ENCODE results near the gene SYT1. TPM values are rescaled to one million over a fixed set of nuclear protein-coding genes. Genes with fewer than 3 reads are reported as not detected.

SYT1 gene
- total and polyA plus RNA-seq, 11 donors, result 0.08 to 0.86 (median 0.16) TPM; not detected in 6

GRCh38 chr12:79453820-79454219 is 589.2 kb downstream of the SYT1 start:
- Histone ChIP-seq H3K9me3 (no peaks in the 10 kb centered on the region), H3K4me1 (peaks cover 0 to 4% (median 0%) of the 10 kb centered on the region in 12 donors), H3K27ac (no peak overlapping the region), H3K27me3 (no peaks in the 10 kb centered on the region), H3K4me3 (no peak overlapping the region), H3K36me3 (no peaks in the 10 kb centered on the region)
- intact Hi-C loops (cut with DNase I), result no loop called here
- DNase-seq, result no peak
- ATAC-seq, result no peak
- TF ChIP-seq CTCF (IDR thresholded peaks at IDR 0.05), result no peak
- TF ChIP-seq POLR2A (IDR thresholded peaks at IDR 0.05), result no peak
- 70 to 80% (median 76%) methylated on average over 3 of the region's 3 CpGs for WGBS, 4 donors

- Histone ChIP-seq H3K4me1 (peaks cover 0 to 4% (median 0%) of the 10 kb centered on the region in 12 donors), H3K9me3 (no peaks in the 10 kb centered on the region), H3K36me3 (no peaks in the 10 kb centered on the region), H3K4me3 (no peak overlapping the region), H3K27me3 (no peaks in the 10 kb centered on the region), H3K27ac (no peak overlapping the region)
- 69 to 73% (median 71%) methylated on average over 3 of the region's 3 CpGs for WGBS, 4 donors
- no peak for ATAC-seq
- no peak for DNase-seq
- no peak for TF ChIP-seq POLR2A (IDR thresholded peaks at IDR 0.05)
- TF ChIP-seq CTCF (IDR thresholded peaks at IDR 0.05), result no peak
- intact Hi-C loops (cut with DNase I), result no loop called here
These were observed 589.8 kb downstream of the SYT1 start for GRCh38 chr12:79454338-79454843.

- H3K4me3 ChIP-seq, result no peak overlapping the region
- intact Hi-C loops (cut with DNase I), result no loop called here
- 81 to 90% (median 88%) methylated on average over 2 of the region's 2 CpGs for WGBS, 4 donors
- H3K36me3 ChIP-seq, result no peaks in the 10 kb centered on the region
- TF ChIP-seq POLR2A (IDR thresholded peaks at IDR 0.05), result no peak
- TF ChIP-seq CTCF (IDR thresholded peaks at IDR 0.05), result no peak
- no peak overlapping the region for H3K27ac ChIP-seq
- H3K4me1 ChIP-seq, result peaks cover 0 to 4% (median 0%) of the 10 kb centered on the region in 12 donors
- DNase-seq (no peak), ATAC-seq (no peak)
- H3K27me3 ChIP-seq, result no peaks in the 10 kb centered on the region
- no peaks in the 10 kb centered on the region for H3K9me3 ChIP-seq
These were observed 590.7 kb downstream of the SYT1 start for GRCh38 chr12:79455286-79455685.

- TF ChIP-seq POLR2A (IDR thresholded peaks at IDR 0.05) (no peak), CTCF (IDR thresholded peaks at IDR 0.05) (no peak)
- intact Hi-C loops (cut with DNase I), result no loop called here
- H3K27ac ChIP-seq, result no peak overlapping the region
- H3K36me3 ChIP-seq, result no peaks in the 10 kb centered on the region
- no peaks in the 10 kb centered on the region for H3K27me3 ChIP-seq
- 47 to 61% (median 54%) methylated on average over 4 of the region's 4 CpGs for WGBS, 4 donors
- no peak for DNase-seq
- no peak overlapping the region for H3K4me3 ChIP-seq
- peaks cover 0 to 2% (median 0%) of the 10 kb centered on the region in 12 donors for H3K9me3 ChIP-seq
- H3K4me1 ChIP-seq, result no peaks in the 10 kb centered on the region
- no peak for ATAC-seq
These were observed 617.7 kb downstream of the SYT1 start for GRCh38 chr12:79482323-79482722.
